SK-N-MC (cell line): ENCODE measurements around the gene GPN3.

Experiments used
- EZH2 ChIP-seq: fragments of 200-600 bp; sonication (generic); IDR thresholded peaks from one replicate; pipeline ENCODE4 v1.6.1; 2017; ENCODE audit warnings: antibody characterized with exemption
- POLR2AphosphoS5 ChIP-seq: IDR thresholded peaks from 2 replicates; pipeline ENCODE4 v1.6.1; 2012; ENCODE audit warnings: mild to moderate bottlenecking, low read depth, low read length, borderline replicate concordance

DNA sequence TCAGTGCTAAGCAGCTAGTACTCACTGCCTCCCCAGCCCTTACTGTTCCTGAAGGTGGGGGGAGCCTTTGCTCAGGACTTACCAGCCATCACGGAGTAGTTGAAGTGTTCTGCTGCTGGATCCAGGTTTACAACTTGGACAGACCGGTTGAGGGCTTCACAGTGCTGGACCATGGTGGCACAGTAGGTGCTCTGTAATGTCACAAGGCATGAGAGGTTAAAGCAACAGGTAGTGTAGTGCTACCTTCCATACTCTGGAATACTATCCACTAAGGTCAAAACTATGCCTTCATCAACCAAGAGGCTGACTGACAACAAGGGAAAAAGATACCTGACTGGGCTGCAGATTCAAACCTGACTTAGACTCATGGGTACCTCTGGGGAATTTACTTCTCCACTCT, 3.0 kb downstream of the GPN3 start:
- TF ChIP-seq EZH2 (no peak), POLR2AphosphoS5 (no peak)
